MM.1S (cell line): ENCODE data around the gene LANCL2.

Source experiments
- DNase-seq: peaks from one replicate; pipeline ENCODE4 v3.0.0-alpha.2; 2015
- H2AFZ ChIP-seq: fragments of 300-600 bp; sonication (generic); 2 replicates; pipeline ENCODE4 v1.6.0; 2016; ENCODE audit warnings: antibody characterized with exemption, low read length
- H3F3A ChIP-seq: fragments of 300-600 bp; sonication (generic); 2 replicates; pipeline ENCODE4 v1.6.1; 2016; ENCODE audit warnings: mild to moderate bottlenecking, antibody characterized with exemption, low read length, moderate library complexity, mixed read lengths; ENCODE audit not compliant: insufficient read depth
- H3K27ac ChIP-seq: fragments of 300-600 bp; sonication (generic); 2 replicates; pipeline ENCODE4 v1.5.1; 2016; ENCODE audit warnings: mild to moderate bottlenecking, low read length
- H3K27me3 ChIP-seq: fragments of 300-600 bp; sonication (generic); replicated peaks from 2 replicates; pipeline ENCODE4 v1.6.0; 2016; ENCODE audit warnings: low read length; ENCODE audit not compliant: insufficient read depth
- H3K36me3 ChIP-seq: fragments of 300-600 bp; sonication (generic); replicated peaks from 2 replicates; pipeline ENCODE4 v1.6.1; 2016; ENCODE audit warnings: mild to moderate bottlenecking, low read length, mixed read lengths; ENCODE audit not compliant: insufficient read depth
- H3K4me1 ChIP-seq: fragments of 300-600 bp; sonication (generic); 2 replicates; pipeline ENCODE4 v1.6.1; 2016; ENCODE audit warnings: low read length, mixed read lengths
- H3K4me2 ChIP-seq: fragments of 300-600 bp; sonication (generic); 2 replicates; pipeline ENCODE4 v1.6.0; 2016; ENCODE audit warnings: low read depth, low read length
- H3K4me3 ChIP-seq: fragments of 300-600 bp; sonication (generic); 2 replicates; pipeline ENCODE4 v1.5.1; 2016; ENCODE audit warnings: low read length, mixed read lengths
- H3K79me2 ChIP-seq: fragments of 300-600 bp; sonication (generic); 2 replicates; pipeline ENCODE4 v1.6.1; 2016; ENCODE audit warnings: mixed run types, low read length, mixed read lengths
- H3K9ac ChIP-seq: fragments of 300-600 bp; sonication (generic); 2 replicates; pipeline ENCODE4 v1.6.1; 2016; ENCODE audit warnings: low read length, mixed read lengths
- H3K9me2 ChIP-seq: fragments of 300-600 bp; sonication (generic); replicated peaks from 2 replicates; pipeline ENCODE4 v1.6.1; 2016; ENCODE audit warnings: mild to moderate bottlenecking, low read length, mixed read lengths; ENCODE audit not compliant: insufficient read depth
- H3K9me3 ChIP-seq: fragments of 300-600 bp; sonication (generic); replicated peaks from 2 replicates; pipeline ENCODE4 v1.6.1; 2016; ENCODE audit warnings: mild to moderate bottlenecking, low read length, mixed read lengths; ENCODE audit not compliant: insufficient read depth
- H4K20me1 ChIP-seq: fragments of 300-600 bp; sonication (generic); 2 replicates; pipeline ENCODE4 v1.6.1; 2016; ENCODE audit warnings: mild to moderate bottlenecking, low read length, moderate library complexity, mixed read lengths; ENCODE audit not compliant: insufficient read depth
- EZH2 ChIP-seq: fragments of 300-600 bp; sonication (generic); optimal IDR thresholded peaks from 2 replicates; pipeline ENCODE3; 2017; ENCODE audit warnings: low read depth, mild to moderate bottlenecking, antibody characterized with exemption, low read length, mixed read lengths
- EZH2phosphoT487 ChIP-seq: fragments of 300-600 bp; sonication (generic); IDR thresholded peaks from 2 replicates; pipeline ENCODE4 v1.6.1; 2018; ENCODE audit warnings: antibody characterized with exemption, low read length
- TF ChIP-seq, protein P1 (sequence below): fragments of 300-600 bp; sonication (generic); IDR thresholded peaks from 2 replicates; pipeline ENCODE4 v1.5.1; 2016; ENCODE audit warnings: antibody characterized with exemption, low read length, mixed read lengths

Gene LANCL2

DNA sequence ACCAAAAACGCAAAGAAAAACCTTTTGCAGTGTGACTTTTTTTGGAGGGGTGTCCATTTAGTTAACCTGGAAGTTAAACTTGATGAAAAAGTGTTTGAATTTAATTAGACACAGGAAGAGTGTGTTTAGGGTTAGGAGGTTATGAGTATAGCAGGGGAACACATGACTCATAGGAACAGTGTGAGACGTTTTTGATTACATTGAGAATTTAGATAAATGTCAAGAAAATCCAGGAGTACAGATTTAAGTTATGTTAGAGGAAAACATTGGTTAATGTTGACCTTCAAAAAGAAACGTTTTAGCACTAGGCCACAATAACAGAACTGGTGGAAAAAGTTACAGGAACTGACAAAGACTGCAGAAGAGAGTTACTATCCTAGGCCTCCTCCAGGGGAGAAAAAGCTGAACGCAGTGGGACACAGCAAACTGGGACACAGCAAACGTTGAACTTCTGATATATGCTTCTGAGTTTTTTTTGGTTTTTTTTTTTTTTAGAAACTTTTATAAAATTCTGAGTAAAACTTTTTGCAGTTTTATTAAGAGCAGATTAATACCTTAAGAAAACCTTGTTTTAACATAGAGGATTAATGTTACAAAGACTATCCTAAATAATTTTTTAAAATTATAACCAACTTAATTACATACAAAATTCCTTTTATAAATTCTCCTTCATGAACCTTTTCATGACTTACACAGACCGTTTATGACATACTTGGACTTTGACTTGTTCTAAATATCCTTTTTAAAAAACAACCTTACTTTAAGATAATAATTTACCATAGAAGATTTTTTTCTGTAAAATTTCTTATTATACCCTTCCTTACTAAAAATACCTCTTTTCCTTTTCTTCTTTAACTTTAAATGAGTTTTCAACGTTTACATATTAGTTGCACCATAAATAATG, 22.2 kb downstream of the LANCL2 start:
- Histone ChIP-seq H2AFZ (no peak overlapping the region), H3K4me1 (no peaks in the 10 kb centered on the region), H4K20me1 (no peaks in the 10 kb centered on the region), H3K27me3 (no peaks in the 10 kb centered on the region), H3K9ac (no peak overlapping the region), H3K9me2 (no peaks in the 10 kb centered on the region), H3K36me3 (no peaks in the 10 kb centered on the region), H3K27ac (no peak overlapping the region), H3K4me3 (no peak overlapping the region), H3K4me2 (no peak overlapping the region), H3K79me2 (no peaks in the 10 kb centered on the region), H3F3A (no peaks in the 10 kb centered on the region), H3K9me3 (no peaks in the 10 kb centered on the region)
- DNase-seq = no peak
- TF ChIP-seq EZH2 (no peak), EZH2phosphoT487 (no peak)
- TF ChIP-seq, protein P1, sequence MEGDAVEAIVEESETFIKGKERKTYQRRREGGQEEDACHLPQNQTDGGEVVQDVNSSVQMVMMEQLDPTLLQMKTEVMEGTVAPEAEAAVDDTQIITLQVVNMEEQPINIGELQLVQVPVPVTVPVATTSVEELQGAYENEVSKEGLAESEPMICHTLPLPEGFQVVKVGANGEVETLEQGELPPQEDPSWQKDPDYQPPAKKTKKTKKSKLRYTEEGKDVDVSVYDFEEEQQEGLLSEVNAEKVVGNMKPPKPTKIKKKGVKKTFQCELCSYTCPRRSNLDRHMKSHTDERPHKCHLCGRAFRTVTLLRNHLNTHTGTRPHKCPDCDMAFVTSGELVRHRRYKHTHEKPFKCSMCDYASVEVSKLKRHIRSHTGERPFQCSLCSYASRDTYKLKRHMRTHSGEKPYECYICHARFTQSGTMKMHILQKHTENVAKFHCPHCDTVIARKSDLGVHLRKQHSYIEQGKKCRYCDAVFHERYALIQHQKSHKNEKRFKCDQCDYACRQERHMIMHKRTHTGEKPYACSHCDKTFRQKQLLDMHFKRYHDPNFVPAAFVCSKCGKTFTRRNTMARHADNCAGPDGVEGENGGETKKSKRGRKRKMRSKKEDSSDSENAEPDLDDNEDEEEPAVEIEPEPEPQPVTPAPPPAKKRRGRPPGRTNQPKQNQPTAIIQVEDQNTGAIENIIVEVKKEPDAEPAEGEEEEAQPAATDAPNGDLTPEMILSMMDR = no peak

DNA sequence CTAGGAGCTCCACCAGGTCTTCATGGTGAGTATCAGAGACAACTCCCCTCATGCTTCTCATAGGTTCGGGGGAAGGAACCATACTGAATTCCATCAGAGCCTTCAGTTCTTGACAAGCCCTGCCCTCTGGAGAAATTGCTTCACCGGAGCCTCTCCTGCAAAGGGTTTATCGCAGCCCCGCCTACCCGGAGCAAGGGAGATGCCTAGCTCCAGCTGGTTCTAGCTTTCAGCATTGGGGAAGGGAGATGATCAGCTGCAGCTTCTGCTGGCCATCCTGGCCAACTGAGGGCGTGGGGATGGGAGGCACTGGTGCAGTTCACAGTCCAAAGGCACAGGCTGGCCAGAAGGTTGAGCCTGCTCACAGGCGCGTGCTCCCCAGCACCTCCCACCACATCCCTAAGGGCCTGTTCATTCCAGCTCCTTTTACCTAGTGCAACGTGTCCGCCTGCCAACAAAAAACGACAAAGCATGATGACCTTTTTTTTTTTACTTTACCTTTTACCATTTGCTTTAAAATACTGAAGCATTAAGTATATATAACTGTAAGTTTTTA, 31.2 kb downstream of the LANCL2 start:
- no peak overlapping the region for H3K27ac ChIP-seq
- H3K79me2 ChIP-seq = no peaks in the 10 kb centered on the region
- no peaks in the 10 kb centered on the region for H3K9me3 ChIP-seq
- no peak overlapping the region for H3K4me2 ChIP-seq
- H4K20me1 ChIP-seq = no peaks in the 10 kb centered on the region
- no peaks in the 10 kb centered on the region for H3F3A ChIP-seq
- no peaks in the 10 kb centered on the region for H3K27me3 ChIP-seq
- no peaks in the 10 kb centered on the region for H3K4me1 ChIP-seq
- H2AFZ ChIP-seq = no peak overlapping the region
- H3K36me3 ChIP-seq = no peaks in the 10 kb centered on the region
- DNase-seq = no peak
- H3K4me3 ChIP-seq = no peak overlapping the region
- H3K9me2 ChIP-seq = no peaks in the 10 kb centered on the region
- H3K9ac ChIP-seq = no peak overlapping the region
- TF ChIP-seq, protein P1 = no peak
- TF ChIP-seq EZH2phosphoT487 (no peak), EZH2 (no peak)

DNA sequence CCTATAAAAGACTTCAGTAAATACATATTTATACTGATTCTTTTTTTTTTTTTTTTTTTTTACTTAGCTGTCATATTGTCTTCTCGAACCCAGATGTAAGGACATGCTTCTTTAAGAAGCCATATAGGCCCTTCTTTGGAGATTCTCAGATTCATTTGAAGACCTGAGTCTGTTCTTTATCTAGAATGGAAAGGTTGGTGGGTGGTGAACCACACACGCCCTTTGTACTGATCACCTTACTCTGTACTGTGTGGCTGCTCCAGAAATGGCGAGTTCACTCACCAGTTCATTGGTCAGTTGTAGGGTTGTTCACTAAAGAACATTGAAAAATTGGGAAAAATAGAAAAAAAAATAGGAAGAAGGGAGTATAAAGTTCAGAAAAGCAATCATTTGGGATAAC, 32.5 kb downstream of the LANCL2 start:
- Histone ChIP-seq H3K4me1 (no peaks in the 10 kb centered on the region), H3K27ac (no peak overlapping the region)

More for the DNA sequence above, 32.5 kb downstream of the LANCL2 start:
- Histone ChIP-seq H2AFZ (no peak overlapping the region), H4K20me1 (no peaks in the 10 kb centered on the region), H3K27me3 (no peaks in the 10 kb centered on the region), H3K79me2 (no peaks in the 10 kb centered on the region), H3K4me3 (no peak overlapping the region), H3F3A (no peaks in the 10 kb centered on the region), H3K9me3 (no peaks in the 10 kb centered on the region), H3K36me3 (no peaks in the 10 kb centered on the region), H3K9me2 (no peaks in the 10 kb centered on the region), H3K4me2 (no peak overlapping the region), H3K9ac (no peak overlapping the region)
- DNase-seq = no peak
- TF ChIP-seq EZH2phosphoT487 (no peak), EZH2 (no peak)
- TF ChIP-seq, protein P1 = no peak
